Keratinocyte (primary cell): ENCODE data around the gene DKC1. TPM values are rescaled to one million over a fixed set of nuclear protein-coding genes. Genes with fewer than 3 reads are reported as not detected.

Source experiments
- DNase-seq: peaks from one replicate; pipeline ENCODE4 v3.0.0-alpha.2; 2011; ENCODE audit warnings: low read depth, missing footprints, low spot score
- FAIRE-seq: peaks from 2 replicates; lab custom pipeline; 2011; peaks lifted over from hg19 to GRCh38; lab: Jason Lieb, UNC
- H2AFZ ChIP-seq: 2 replicates; pipeline ENCODE4 v1.6.0; 2012; ENCODE audit warnings: low read length, control low read depth, inconsistent platforms; ENCODE audit not compliant: control insufficient read depth
- H3K27ac ChIP-seq: 2 replicates; pipeline ENCODE4 v1.5.1; 2011; ENCODE audit warnings: low read length; ENCODE audit not compliant: control insufficient read depth, insufficient read depth
- H3K27me3 ChIP-seq: 3 replicates; pipeline ENCODE4 v1.6.0; 2011; ENCODE audit warnings: low read length; ENCODE audit not compliant: control insufficient read depth, insufficient read depth; ENCODE audit errors: extremely low read depth
- H3K36me3 ChIP-seq, 2 experiments: 2 replicates in 1 of 2; 3 replicates in 1 of 2; pipeline ENCODE4 v1.5.1; 2011; ENCODE audit warnings: low read length in 2 of 2, mild to moderate bottlenecking in 1 of 2; ENCODE audit not compliant: control insufficient read depth in 2 of 2, insufficient read depth in 2 of 2; ENCODE audit errors: extremely low read depth in 1 of 2
- H3K4me1 ChIP-seq: 3 replicates; pipeline ENCODE4 v1.5.1; 2011; ENCODE audit warnings: low read length; ENCODE audit not compliant: control insufficient read depth, insufficient read depth; ENCODE audit errors: extremely low read depth
- H3K4me2 ChIP-seq: 3 replicates; pipeline ENCODE4 v1.6.0; 2011; ENCODE audit warnings: low read depth, low read length; ENCODE audit not compliant: control insufficient read depth, insufficient read depth; ENCODE audit errors: extremely low read depth
- H3K4me3 ChIP-seq, 3 experiments: fragments of 200-600 bp in 1 of 3; sonication (generic) in 1 of 3; 2 replicates in 2 of 3; 3 replicates in 1 of 3; pipeline ENCODE4 v1.5.1; 2011 to 2016; ENCODE audit warnings: low read length in 3 of 3, mild to moderate bottlenecking in 3 of 3, control low read depth in 2 of 3, inconsistent platforms in 1 of 3, low read depth in 1 of 3, mixed read lengths in 1 of 3, mixed run types in 1 of 3, moderate library complexity in 1 of 3; ENCODE audit not compliant: control insufficient read depth in 2 of 3, insufficient read depth in 2 of 3; ENCODE audit errors: extremely low read depth in 1 of 3
- H3K79me2 ChIP-seq: 2 replicates; pipeline ENCODE4 v1.6.0; 2012; ENCODE audit warnings: low read length; ENCODE audit not compliant: control insufficient read depth, insufficient read depth
- H3K9ac ChIP-seq: 3 replicates; pipeline ENCODE4 v1.6.0; 2011; ENCODE audit warnings: low read length; ENCODE audit not compliant: control insufficient read depth, insufficient read depth; ENCODE audit errors: extremely low read depth
- H3K9me1 ChIP-seq: 3 replicates; pipeline ENCODE4 v1.6.0; 2011; ENCODE audit warnings: low read length; ENCODE audit not compliant: control insufficient read depth, insufficient read depth; ENCODE audit errors: extremely low read depth
- H3K9me3 ChIP-seq: 2 replicates; pipeline ENCODE4 v1.5.1; 2012; ENCODE audit warnings: low read depth, low read length; ENCODE audit not compliant: control insufficient read depth
- H4K20me1 ChIP-seq: 3 replicates; pipeline ENCODE4 v1.6.0; 2011; ENCODE audit warnings: low read length; ENCODE audit not compliant: control insufficient read depth, insufficient read depth; ENCODE audit errors: extremely low read depth
- CTCF ChIP-seq, 3 experiments: IDR thresholded peaks in 1 of 3; conservative IDR thresholded peaks in 1 of 3; optimal IDR thresholded peaks in 1 of 3; 2 replicates in 2 of 3; 3 replicates in 1 of 3; pipeline versions ENCODE3 to v1.5.1; 2011; ENCODE audit warnings: low read length in 3 of 3, mild to moderate bottlenecking in 3 of 3, moderate library complexity in 2 of 3, control low read depth in 1 of 3, inconsistent platforms in 1 of 3; ENCODE audit not compliant: insufficient read depth in 2 of 3; ENCODE audit errors: extremely low read depth in 1 of 3
- EZH2 ChIP-seq: IDR thresholded peaks from one replicate; pipeline ENCODE4 v1.6.1; 2012; ENCODE audit warnings: inconsistent platforms, mild to moderate bottlenecking, low read length, moderate library complexity
- dilution Hi-C: fragments of 300-500 bp; cut with MboI; formaldehyde crosslinking; loops from one replicate; pipeline ENCODE4 v1.7.0; 2020; ENCODE audit warnings: low sequenced_read_pairs; ENCODE audit not compliant: extremely low pct_ligation_motif_present
- polyA plus RNA-seq, 5 experiments: library from polyadenylated mRNA; depleted of rRNA in 3 of 5; stranded (reverse) in 3 of 5; stranded (forward) in 1 of 5; unstranded in 1 of 5; fragments of >200 nt; gene quantifications; 1 replicate in 1 of 5; 2 replicates in 3 of 5; 3 replicates in 1 of 5; pipeline versions ENCODE4 v1.2.1 to v1.2.3, GENCODE V29; 2011 to 2012; ENCODE audit warnings: missing spikeins in 2 of 5, low read depth in 1 of 5, low replicate concordance in 1 of 5

DKC1 gene
- polyA plus RNA-seq, 1 donor (not counting 4 experiments of a cell fraction or from before 2014, with no cell fraction given) = 80.7 TPM

GRCh38 chrX:154720067-154720466, 42.6 kb upstream of the DKC1 start:
- Histone ChIP-seq H3K36me3 (no peaks in the 10 kb centered on the region), H3K4me2 (no peak overlapping the region), H3K27ac (no peak overlapping the region), H4K20me1 (no peaks in the 10 kb centered on the region), H3K79me2 (no peaks in the 10 kb centered on the region), H2AFZ (no peak overlapping the region), H3K4me3 (no peak overlapping the region), H3K9me3 (peaks cover 3% of the 10 kb centered on the region), H3K4me1 (no peaks in the 10 kb centered on the region), H3K9ac (no peak overlapping the region), H3K9me1 (no peaks in the 10 kb centered on the region), H3K27me3 (no peaks in the 10 kb centered on the region)
- FAIRE-seq (no peak), DNase-seq (no peak)
- TF ChIP-seq CTCF (optimal IDR thresholded peaks at IDR 0.05 in 1 of 3, IDR thresholded peaks at IDR 0.05 in 1 of 3, conservative IDR thresholded peaks at IDR 0.05 in 1 of 3; ENCODE audit: extremely low read depth in 1 of 3, insufficient read depth in 2 of 3, low read length in 3 of 3) = no peak
- TF ChIP-seq EZH2 = no peak
- dilution Hi-C loops = no loop called here

- TF ChIP-seq CTCF (optimal IDR thresholded peaks at IDR 0.05 in 1 of 3, IDR thresholded peaks at IDR 0.05 in 1 of 3, conservative IDR thresholded peaks at IDR 0.05 in 1 of 3; ENCODE audit: extremely low read depth in 1 of 3, insufficient read depth in 2 of 3, low read length in 3 of 3) (no peak), EZH2 (no peak)
- no peaks in the 10 kb centered on the region for H3K36me3 ChIP-seq
- H4K20me1 ChIP-seq = no peaks in the 10 kb centered on the region
- dilution Hi-C loops = no loop called here
- H3K4me3 ChIP-seq = no peak overlapping the region
- no peak overlapping the region for H3K4me2 ChIP-seq
- DNase-seq (no peak), FAIRE-seq (no peak)
- no peaks in the 10 kb centered on the region for H3K79me2 ChIP-seq
- no peak overlapping the region for H2AFZ ChIP-seq
- no peak overlapping the region for H3K27ac ChIP-seq
- H3K4me1 ChIP-seq = no peaks in the 10 kb centered on the region
- no peak overlapping the region for H3K9ac ChIP-seq
- no peaks in the 10 kb centered on the region for H3K27me3 ChIP-seq
- H3K9me1 ChIP-seq = no peaks in the 10 kb centered on the region
- H3K9me3 ChIP-seq = peaks cover 3% of the 10 kb centered on the region
Measured at GRCh38 chrX:154721155-154721554, 41.5 kb upstream of the DKC1 start.
